Stimulated activated CD8-positive, alpha-beta memory T cell treated with anti-CD3 and anti-CD28 coated beads, Interleukin-4, amount 100 ng/mL, for 4 hours (primary cell): ENCODE measurements around the gene C4orf51.
"Not testable (repeated sequence)": the region's sequence is repeated elsewhere in the genome, so short reads cannot be mapped to it uniquely, and the experiment has no call there.

Source experiments
- DNase-seq, 2 donors: peaks; one replicate each; pipeline ENCODE4 v3.0.0-alpha.2; 2020; ENCODE audit warnings: low read depth in 2 of 2, low spot score in 1 of 2

The C4orf51 gene

GRCh38 chr4:145679991-145680455 lies at the start of gene C4orf51:
Gene C4orf51, plus strand, starts transcription at chr4:145680146. Its CDS starts 58 bp downstream, at chr4:145680204.
- no peak for DNase-seq

- no peak for DNase-seq
These were observed 44.8 kb upstream of the C4orf51 start for GRCh38 chr4:145635117-145635516.

- no peak for DNase-seq
These were observed 44.3 kb upstream of the C4orf51 start for GRCh38 chr4:145635630-145636029.

GRCh38 chr4:145639186-145639698 lies 40.7 kb upstream of the C4orf51 start:
- DNase-seq: no peak

- DNase-seq: not testable (repeated sequence)
These were observed 39.7 kb upstream of the C4orf51 start for GRCh38 chr4:145640236-145640635.

GRCh38 chr4:145643295-145643694 lies 36.7 kb upstream of the C4orf51 start:
- DNase-seq: no peak

- no peak for DNase-seq
These were observed 35.2 kb upstream of the C4orf51 start for GRCh38 chr4:145644699-145645098.

GRCh38 chr4:145656156-145656555 lies 23.8 kb upstream of the C4orf51 start:
- DNase-seq: no peak

- no peak for DNase-seq
These were observed 19.9 kb upstream of the C4orf51 start for GRCh38 chr4:145660064-145660463.

- no peak for DNase-seq
These were observed 16.8 kb upstream of the C4orf51 start for GRCh38 chr4:145663194-145663593.

GRCh38 chr4:145665773-145666172 lies 14.2 kb upstream of the C4orf51 start:
- no peak for DNase-seq

GRCh38 chr4:145670422-145670821 lies 9.5 kb upstream of the C4orf51 start:
- DNase-seq: no peak

GRCh38 chr4:145679520-145679919 lies 426 bp upstream of the C4orf51 start:
- DNase-seq: no peak

- DNase-seq: no peak
These were observed 956 bp downstream of the C4orf51 start for GRCh38 chr4:145680902-145681301.

- DNase-seq: no peak
These were observed 1.6 kb downstream of the C4orf51 start for GRCh38 chr4:145681518-145681917.

GRCh38 chr4:145681956-145682355 lies 2.0 kb downstream of the C4orf51 start:
- no peak for DNase-seq

- DNase-seq: no peak
These were observed 7.0 kb downstream of the C4orf51 start for GRCh38 chr4:145686991-145687390.

- no peak for DNase-seq
These were observed 10.7 kb downstream of the C4orf51 start for GRCh38 chr4:145690610-145691009.

- not testable (repeated sequence) for DNase-seq
These were observed 11.5 kb downstream of the C4orf51 start for GRCh38 chr4:145691416-145691815.

GRCh38 chr4:145694929-145695328 lies 15.0 kb downstream of the C4orf51 start:
- no peak for DNase-seq

GRCh38 chr4:145697332-145697731 lies 17.4 kb downstream of the C4orf51 start:
- DNase-seq: no peak

GRCh38 chr4:145698507-145698906 lies 18.6 kb downstream of the C4orf51 start:
- DNase-seq: no peak

GRCh38 chr4:145703850-145704497 lies 24.0 kb downstream of the C4orf51 start:
- DNase-seq: no peak
